ENCODE results near the gene ACTN2.

GRCh38 chr1:236657398-236657797, 28.9 kb upstream of the ACTN2 start:
- TF ChIP-seq CTCF (IDR thresholded peaks at IDR 0.05; ENCODE audit: poor library complexity), result no peak
- TF ChIP-seq EZH2 (IDR thresholded peaks at IDR 0.05; ENCODE audit: borderline replicate concordance), result no peak

Measured in hepatocyte (in vitro differentiated cells).